ENCODE results near the gene KDM1B.

Gene KDM1B

DNA sequence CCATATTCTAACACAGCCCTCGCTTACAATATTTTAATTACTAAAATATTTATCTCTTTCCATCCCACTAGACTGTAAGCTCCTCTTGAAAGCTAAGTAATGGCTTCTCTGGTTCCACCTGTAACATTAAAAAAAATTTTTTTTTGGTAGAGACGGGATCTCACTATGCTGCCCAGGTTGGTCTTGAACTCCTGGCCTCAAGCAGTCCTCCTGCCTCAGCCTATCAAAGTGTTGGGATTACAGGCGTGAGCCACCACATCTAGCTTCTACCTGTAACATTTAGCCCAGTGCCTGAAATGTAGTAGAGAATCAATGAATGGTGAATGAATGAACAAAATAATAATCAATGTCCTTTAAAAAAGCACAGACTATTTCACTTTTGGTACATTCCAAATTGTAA is 80.3 kb downstream of the KDM1B start:
- no peak for DNase-seq

DNA sequence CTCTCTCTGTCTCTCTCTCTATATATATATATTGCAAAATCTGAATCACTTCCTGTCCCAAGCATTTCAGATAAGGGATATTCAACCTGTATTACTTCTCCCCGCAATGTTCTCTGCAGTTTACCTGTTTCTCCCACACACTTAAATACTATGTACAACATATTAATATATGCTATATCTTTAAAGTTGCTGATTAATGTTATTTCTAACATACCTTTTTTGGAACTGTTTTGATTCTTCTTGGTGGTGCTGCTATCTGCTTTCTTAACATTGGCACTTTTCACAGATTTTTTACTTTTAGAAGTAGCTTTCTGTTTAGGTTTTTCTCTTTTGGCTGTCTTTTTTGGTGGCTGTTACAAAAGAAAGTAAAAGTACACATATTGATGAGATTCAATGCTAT is 81.9 kb downstream of the KDM1B start:
- no peak for DNase-seq

DNA sequence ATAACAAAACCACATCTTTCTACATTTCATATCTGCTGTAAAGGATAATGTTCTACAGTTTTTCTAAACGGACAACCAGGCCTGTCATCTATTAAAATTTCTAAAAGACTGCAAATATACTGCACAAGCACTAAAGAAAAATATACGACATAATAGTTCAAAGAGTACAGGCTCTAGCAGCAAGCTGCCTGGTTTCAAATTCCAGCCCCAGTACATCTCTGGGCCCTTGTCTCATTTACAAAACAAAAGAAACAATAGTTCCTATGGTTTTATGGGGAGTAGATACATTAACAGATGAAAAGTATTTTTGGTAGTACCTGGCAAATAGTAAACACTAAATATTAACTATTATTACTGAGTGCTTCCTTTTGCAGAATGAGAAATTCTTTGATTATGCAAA is 85.0 kb downstream of the KDM1B start:
- DNase-seq: no peak

DNA sequence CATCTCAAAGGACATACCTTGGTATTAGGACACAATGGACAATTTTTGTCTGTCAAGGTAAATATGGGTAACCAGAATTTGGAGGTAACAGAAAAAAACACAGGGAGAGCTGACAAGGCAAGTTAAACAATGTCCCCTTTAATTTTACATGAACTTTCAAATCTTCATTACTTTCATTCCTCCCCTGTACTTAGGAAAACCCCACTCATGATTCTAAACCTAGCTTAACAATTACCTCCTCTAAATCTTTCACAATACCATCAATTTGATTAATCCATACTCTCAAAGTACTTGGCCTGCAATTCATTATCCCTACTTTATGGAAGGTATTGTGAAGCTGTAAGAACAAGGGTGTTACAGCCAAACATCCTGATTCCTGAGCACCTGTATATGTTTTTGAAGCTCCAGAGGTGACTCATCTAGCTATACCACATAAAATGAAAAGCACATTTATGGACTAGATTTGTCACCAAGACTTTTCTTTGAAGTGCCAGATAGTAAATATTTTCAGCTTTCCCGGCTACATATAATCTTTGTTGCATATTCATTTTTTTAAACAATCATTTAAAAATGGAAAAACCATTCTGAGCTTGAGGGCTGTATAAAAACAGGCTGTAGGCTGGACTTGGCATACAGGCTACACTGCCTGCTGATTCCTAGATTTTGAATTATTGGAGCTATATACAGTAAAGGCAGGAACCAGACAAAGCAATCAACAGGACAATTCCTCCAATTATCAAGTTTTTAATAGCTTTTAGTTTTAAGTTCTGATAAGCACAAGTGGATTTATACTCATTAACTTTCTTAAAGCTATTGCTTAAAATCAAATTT is 86.2 kb downstream of the KDM1B start:
- DNase-seq: no peak

DNA sequence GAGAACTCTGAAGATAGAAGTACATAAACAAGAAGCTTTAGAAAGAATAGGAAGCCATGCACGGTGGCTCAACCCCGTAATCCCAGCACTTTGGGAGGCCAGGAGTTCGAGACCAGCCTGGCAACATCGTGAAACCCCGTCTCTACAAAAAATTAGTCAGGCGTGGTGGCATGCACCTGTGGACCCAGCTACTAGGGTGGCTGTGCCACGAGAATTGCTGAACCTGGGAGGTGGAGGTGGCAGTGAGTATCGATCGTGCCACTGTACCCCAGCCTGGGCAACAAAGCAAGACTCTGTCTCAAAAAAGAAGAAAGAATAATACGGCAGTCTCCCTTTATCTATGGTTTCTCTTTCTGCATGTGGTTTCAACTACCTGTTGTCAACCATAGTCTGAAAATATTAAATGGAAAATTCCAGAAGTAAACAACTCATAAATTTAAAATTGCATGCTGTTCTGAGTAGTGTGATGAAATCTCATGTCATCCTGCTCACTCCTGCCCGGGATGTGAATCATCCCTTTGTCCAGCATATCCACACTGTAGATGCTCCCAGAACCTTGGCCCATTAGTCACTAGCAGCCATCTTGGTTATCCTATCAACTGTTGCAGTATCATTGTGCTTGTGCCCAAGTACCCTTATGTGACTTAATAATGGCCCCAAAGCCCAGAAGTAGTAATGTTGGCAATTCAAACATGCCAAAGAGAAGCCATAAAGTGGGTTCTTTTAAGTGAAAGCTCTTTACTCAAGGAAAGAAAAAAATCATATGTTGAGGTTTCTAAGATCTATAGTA is 87.0 kb downstream of the KDM1B start:
- no peak for DNase-seq

DNA sequence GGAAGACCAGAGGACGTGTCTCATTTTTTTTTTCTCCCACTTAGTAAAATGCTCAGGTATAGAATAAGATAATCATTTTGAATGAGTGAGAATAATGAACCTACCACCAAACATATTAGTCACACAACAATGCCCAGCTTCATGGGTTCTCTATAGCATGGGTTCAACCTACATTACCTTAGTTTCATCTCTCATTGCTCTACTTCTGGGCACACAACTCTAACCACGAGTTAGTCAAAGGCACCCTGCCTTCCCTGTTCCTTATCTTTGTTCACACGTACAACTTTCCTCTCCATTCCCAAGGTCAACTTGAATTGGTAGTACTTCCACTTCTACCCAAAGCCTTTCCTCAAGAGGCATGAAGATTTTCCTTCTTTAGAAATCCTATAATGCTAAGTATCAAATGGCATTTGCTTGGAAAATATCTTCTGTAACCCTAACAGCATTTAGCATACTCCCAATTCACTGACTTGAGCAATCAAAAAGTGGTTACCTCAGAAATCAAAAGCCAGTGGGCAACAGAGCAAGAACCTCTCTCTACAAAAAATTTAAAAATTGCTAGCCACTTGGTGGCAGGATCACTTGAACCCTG is 88.2 kb downstream of the KDM1B start:
- DNase-seq: no peak

DNA sequence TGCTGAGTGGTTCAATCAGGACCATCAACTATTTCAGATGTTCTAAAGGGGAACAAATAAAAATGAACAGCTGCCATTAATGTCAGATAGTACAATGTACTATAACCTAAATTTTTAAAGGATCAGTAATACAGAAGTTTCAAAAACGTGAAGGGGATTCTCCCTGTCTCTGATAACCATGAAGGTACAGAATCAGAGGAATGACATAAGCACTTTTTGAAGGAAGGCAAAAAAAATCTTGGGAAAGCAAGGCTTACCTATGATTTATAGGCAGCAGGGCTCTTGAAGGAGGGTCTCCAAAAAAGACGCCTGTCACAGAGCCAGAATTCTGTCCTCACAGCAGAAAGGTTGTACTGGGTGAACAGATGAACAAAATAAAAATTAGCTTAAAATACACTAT is 89.0 kb downstream of the KDM1B start:
- DNase-seq: no peak

DNA sequence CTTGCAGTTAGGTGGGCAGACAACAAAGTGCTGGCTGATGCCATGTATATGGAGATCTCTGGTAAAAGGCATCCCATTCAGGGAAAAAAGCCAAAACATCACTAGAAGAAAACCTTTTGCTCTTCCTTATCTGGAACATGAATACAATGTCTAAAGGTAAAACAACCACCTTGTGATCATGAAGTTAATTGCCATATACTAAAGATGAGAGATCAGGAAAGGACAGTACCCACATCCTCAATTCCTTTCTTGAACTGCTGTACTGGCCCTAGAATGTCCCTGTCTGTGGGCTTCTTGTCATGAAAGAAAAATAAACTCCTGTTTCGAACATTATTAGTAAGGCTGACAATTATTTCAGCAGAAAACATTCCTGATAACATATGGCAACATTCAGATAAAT is 89.9 kb downstream of the KDM1B start:
- DNase-seq: no peak

DNA sequence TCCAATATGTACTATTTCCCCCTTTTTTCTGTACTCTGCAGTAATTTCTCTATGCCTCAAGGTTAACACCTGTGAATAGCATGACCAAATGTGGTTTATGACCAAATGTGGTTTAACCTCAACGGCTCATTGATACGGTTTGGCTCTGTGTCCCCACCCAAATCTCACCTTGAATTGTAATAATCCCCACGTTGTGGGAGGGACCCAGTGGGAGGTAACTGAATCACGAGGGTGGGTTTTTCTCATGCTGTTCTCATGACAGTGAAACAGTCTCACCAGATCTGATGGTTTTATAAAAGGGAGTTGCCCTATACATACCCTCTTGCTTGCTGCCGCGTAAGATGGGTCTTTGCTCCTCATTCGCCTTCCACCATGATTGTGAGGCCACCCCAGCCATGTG is 90.4 kb downstream of the KDM1B start:
- DNase-seq: no peak

DNA sequence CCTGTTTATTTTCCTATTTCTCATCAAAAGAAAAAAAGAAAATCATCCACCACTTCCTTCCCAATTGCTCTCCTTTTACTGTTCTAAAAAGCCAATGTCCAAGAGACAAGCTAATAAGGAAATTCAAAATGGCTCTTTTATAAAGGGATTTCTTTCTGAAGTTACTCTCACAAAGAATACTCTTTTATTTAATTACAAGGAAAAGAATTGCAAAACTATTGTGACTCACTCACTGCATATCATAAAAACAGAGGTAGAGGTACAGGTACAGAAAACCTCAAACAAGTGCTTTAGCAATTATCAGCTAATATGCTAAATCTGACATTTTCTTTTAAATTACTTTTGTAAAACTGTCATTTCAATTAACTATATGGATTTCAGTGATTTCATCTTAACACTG is 91.0 kb downstream of the KDM1B start:
- DNase-seq: no peak

DNA sequence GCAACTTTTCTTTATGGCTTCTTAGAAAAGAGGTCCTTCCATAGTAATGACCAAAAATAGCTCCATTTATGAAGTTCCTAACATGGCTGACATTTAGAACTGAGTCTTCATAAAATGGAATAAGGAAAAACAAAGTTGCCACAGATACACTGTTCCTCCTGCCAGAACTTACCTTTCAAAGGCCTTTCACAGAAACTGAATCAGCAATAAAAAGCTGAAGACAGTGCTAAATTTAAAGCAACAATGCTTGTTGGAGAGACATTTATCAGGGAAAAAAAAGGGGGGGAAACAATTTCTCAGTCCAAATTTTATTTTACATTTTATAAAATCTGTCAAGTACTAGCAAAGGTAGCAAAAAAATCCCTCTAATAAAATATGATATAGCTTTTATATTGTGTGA is 91.8 kb downstream of the KDM1B start:
- no peak for DNase-seq

DNA sequence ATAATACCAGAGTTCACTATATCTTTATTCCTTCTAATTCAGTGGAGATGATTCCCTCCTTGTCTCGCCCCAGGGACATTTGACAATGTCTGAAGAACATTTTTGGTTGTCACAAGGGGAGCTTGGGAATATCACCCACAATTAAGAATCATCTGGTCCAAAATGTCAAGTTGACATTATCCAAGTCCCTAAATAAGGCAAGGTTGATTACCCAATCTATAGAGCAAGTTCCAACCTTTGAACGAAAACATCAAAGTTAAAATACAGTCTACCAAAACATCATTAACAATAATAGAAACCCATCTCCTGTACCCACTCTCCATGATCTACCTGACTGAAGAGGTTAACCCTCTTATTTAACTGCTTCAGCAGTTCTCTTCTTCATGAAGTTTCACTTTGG is 93.5 kb downstream of the KDM1B start:
- no peak for DNase-seq

DNA sequence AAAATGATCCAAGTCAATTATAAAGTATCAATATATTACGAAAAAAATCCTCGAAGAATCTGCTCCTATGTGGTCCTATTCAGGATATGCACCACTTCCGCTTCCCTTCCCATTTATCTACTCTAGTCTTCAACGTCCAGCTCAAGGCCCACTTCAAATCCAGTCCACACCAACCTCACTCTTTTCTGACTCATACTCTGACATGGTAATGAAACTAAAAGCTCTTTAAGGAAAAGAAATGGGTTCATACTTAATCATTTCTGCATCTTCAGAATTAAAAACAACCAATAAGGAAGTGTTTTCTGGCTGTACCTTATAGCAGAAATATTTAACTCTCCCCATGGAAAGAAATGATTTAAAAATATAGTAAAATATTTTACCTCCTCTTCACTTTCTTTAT is 94.0 kb downstream of the KDM1B start:
- DNase-seq: no peak

DNA sequence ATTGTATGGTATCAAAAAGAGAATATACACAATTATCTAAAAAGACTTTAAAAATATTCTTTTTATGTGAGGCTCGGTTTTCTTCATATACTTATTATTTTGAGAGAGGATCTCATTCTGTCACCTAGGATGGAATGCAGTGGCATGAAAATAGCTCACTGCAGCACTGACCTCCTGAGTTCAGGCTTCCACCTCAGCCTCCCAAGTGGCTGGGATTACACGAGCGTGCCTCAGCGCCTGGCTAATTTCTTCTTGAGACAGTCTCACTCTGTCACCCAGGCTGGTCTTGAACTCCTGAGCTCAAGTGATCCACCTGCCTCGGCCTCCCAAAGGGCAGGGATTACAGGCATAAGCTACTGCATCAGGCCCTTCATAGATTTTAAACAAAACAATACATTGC is 98.4 kb downstream of the KDM1B start:
- no peak for DNase-seq

DNA sequence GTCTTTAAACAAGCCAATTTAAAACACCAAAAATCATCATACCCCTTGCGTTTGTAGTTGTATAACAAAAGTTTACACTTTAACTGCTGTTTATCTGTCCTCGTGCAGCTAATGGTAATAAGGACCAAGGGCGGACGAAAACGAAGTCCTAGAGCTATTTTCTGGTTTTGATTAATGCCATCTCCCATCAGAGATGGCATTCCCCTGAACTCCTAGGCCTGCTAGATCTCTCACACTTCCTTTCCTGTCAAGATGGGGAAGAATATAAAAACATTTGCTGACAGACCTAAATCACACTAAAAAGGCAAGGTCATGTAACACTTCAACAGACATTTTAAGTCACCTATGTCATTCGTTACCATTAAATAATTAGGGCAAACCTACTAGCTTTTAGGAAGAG is 99.6 kb downstream of the KDM1B start:
- no peak for DNase-seq

DNA sequence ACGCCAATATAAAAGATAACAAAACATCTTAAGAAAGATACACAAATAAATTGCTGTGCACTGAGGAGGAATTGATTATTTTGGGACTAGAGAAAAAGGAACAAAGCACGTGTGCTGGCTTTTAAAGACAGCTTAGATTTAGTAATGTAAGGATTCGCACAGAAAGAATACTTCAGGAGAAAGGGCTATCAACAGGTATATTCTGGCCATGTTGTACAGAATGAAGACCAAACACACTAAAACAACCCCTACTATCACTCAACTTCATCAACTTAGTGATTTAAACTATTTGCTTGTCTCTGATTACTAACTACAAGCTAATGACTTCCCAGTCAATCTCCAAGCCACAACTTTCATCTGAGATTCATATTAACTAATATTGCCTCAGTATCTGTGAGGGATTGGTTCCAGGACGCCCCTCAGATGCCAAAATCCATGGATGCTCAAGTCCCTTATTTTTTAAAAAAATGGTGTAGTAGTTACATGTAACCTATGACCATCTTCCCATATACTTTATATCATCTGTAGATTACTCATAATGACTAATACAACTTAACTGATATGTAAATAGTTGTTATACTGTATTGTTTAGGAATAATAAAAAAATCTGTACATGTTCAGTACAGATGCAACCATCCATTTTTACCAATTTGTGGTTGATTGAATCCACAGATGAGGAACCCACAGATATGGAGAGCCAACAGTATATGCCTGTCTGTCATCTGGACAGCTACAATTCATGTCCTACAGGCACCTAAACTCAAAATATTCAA is 104.6 kb downstream of the KDM1B start:
- no peak for DNase-seq

DNA sequence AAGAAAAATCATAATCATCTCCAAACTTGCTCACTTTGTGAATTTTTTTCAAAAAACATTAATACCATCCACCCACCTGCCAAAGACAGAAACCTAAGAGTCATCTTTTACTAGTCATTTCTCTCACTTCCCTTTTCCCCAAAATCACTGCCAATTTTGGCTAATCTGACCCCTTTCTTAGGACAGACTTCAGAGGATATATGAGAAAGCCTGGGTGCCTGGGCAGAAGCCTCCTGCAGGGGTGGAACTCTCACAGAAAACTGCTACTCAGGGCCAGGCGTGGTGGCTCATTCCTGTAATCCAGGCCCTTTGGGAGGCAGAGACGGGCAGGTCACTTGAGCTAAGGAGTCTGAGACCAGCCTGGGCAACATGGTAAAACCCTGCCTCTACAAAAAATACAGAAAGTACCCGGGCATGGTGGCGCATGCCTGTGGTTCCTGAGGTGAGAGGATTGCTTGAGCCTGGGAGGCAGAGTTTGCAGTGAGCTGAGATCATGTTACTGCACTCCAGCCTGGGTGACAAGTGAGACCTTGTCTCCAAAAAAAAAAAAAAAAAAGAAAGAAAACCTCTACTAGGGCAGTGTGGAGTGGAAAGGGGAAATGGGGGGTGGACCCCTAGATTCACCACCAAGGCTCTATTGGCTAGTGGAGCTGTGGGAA is 105.4 kb downstream of the KDM1B start:
- DNase-seq: no peak

DNA sequence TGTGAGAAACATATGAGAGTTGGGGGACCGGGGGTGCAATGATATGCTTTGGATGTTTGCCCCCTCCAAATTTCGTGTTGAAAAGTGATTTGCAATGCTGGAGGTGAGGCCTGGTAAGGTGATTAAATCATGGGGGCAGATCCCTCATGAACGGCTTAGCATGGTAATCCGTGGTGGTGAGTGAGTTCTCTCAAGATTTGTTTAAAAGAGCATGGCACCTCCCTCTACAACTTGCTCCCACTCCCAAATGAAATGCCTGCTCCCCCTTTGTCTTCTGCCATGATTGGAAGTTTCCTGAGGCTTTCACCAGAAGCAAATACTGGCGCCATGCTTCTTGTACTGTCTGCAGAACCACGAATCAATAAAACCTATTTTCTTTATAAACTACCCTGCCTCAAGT is 106.7 kb downstream of the KDM1B start:
- no peak for DNase-seq

DNA sequence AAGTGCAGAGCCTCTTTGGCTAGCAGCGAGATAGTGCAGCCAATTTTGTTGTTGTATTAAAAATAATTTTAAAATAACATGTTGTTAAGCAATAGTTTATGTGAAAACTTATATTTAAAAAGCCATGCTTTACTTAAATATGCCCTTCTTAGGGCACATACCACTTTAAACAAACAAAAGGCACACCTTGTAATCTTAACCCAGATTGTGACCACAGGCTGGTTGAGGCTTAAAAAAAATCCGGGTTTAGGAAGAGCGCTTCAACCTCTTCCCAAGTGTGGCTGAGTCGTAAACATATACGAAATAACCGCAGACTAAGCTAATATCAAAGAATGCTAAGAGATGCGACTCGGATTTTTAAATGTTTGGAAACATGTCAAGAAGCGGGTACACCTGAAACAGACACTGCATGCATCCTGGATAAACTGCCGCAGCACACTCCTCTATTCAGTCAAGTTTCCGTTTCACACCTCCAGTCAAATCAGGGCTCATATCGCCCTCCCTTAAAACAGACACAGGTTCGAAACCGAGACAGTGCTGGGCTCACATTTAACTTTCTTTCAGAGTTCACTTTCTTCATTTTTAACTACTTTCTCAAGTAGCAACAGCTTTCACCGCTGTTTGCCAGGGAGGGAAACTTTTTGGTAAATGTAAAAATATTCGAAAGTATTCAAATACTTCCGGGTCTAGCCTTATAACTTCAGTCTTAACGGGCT is 107.6 kb downstream of the KDM1B start:
- no peak for DNase-seq

DNA sequence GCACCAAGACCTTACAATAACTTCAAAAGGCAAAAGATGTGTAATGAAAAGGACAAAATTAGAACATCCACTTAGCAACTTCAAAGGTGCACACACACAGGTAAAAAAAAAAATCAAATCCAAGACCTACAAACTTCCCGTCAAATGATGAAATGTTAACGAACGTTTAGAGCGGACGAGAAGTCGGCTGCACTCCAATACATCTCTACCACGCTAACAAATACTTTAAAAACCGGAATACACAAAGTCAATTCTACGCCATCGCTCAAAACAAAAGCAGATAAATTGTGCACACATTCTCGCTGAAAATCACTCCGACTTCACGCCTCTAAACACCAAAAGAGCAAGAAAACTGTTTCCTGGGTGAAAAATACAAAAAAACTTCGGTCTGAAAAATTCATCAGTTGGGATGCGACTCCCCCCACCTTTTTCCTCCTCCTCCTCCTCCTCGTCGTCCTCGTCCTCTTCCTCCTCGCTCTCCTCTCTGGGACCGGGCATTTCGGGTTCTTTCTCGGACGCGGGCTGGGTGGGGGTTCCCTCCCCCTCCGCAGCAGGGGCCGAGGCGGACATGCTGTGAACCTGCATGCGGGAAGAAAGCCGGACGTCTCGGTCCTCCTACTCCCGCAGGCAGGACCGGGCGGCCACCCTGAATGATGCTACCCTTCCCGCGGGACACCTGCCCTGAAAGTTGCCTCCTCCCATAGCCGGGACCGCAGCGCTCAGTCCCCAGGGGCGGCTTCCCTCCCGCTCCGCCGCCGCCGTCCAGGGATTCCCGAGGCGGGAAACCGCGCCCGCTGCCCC is 108.4 kb downstream of the KDM1B start:
- no peak for DNase-seq
